Measurements from ENCODE around the gene MTARC2.

- TF ChIP-seq CTCF (IDR thresholded peaks at IDR 0.05) (no peak), POLR2A (IDR thresholded peaks at IDR 0.05) (no peak), POLR2AphosphoS5 (IDR thresholded peaks at IDR 0.05) (no peak), EP300 (IDR thresholded peaks at IDR 0.05) (no peak)
These were observed 64.9 kb downstream of the MTARC2 start for GRCh38 chr1:220813013-220813412.

All from stomach (tissue), 4 donors.